Brain microvascular endothelial cell (primary cell): ENCODE measurements around the gene CTNNA3.

Experiments used
- DNase-seq: peaks from one replicate; pipeline ENCODE4 v3.0.0-alpha.2; 2020
- H3K27ac ChIP-seq: fragments of 250-450 bp; sonication (Bioruptor Pico); 2 replicates; pipeline ENCODE4 v1.5.1; 2020; ENCODE audit warnings: mild to moderate bottlenecking, moderate library complexity
- H3K27me3 ChIP-seq: fragments of 250-450 bp; sonication (Bioruptor Pico); replicated peaks from 2 replicates; pipeline ENCODE4 v1.5.1; 2020; ENCODE audit warnings: mild to moderate bottlenecking
- H3K36me3 ChIP-seq: fragments of 250-450 bp; sonication (Bioruptor Pico); replicated peaks from 2 replicates; pipeline ENCODE4 v1.5.1; 2020; ENCODE audit warnings: mild to moderate bottlenecking
- H3K4me3 ChIP-seq: 2 replicates; pipeline ENCODE4 v1.5.1; 2011; ENCODE audit warnings: low read depth, mild to moderate bottlenecking, control low read depth, low read length, moderate library complexity
- in situ Hi-C: cut with HindIII; loops from 2 replicates; pipeline ENCODE4 v1.10.0; 2017; ENCODE audit warnings: low sequenced_read_pairs, low pct_ligation_motif_present
- TF ChIP-seq, protein P1 (sequence below): IDR thresholded peaks from 2 replicates; pipeline ENCODE4 v1.5.1; 2011; ENCODE audit warnings: low read depth, mild to moderate bottlenecking, moderate library complexity, low read length, control low read depth, inconsistent platforms; ENCODE audit errors: missing control alignments

Gene CTNNA3

DNA sequence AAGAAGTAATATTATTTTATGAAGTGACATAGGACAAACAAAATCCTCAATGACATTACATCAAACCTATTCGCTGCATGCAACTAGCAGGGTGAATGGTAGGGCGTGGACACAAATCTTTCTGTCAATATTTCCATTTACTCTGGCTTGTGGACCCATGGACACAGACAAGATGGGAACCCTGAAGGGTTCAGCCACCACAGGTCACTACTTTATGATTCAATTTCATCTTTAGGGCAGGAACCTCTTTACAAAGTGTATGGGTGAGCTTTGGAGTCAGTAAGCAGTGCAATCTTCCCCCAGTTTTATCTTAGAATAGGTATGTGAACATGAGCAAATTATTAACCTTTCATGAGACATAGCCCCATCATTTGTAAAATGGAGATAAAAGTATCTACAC, 1752.5 kb downstream of the CTNNA3 start:
- Histone ChIP-seq H3K27me3 (no peaks in the 10 kb centered on the region), H3K36me3 (no peaks in the 10 kb centered on the region), H3K4me3 (no peak overlapping the region), H3K27ac (no peak overlapping the region)
- TF ChIP-seq, protein P1, sequence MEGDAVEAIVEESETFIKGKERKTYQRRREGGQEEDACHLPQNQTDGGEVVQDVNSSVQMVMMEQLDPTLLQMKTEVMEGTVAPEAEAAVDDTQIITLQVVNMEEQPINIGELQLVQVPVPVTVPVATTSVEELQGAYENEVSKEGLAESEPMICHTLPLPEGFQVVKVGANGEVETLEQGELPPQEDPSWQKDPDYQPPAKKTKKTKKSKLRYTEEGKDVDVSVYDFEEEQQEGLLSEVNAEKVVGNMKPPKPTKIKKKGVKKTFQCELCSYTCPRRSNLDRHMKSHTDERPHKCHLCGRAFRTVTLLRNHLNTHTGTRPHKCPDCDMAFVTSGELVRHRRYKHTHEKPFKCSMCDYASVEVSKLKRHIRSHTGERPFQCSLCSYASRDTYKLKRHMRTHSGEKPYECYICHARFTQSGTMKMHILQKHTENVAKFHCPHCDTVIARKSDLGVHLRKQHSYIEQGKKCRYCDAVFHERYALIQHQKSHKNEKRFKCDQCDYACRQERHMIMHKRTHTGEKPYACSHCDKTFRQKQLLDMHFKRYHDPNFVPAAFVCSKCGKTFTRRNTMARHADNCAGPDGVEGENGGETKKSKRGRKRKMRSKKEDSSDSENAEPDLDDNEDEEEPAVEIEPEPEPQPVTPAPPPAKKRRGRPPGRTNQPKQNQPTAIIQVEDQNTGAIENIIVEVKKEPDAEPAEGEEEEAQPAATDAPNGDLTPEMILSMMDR, result no peak
- no peak for DNase-seq
- in situ Hi-C loops, result no loop called here

DNA sequence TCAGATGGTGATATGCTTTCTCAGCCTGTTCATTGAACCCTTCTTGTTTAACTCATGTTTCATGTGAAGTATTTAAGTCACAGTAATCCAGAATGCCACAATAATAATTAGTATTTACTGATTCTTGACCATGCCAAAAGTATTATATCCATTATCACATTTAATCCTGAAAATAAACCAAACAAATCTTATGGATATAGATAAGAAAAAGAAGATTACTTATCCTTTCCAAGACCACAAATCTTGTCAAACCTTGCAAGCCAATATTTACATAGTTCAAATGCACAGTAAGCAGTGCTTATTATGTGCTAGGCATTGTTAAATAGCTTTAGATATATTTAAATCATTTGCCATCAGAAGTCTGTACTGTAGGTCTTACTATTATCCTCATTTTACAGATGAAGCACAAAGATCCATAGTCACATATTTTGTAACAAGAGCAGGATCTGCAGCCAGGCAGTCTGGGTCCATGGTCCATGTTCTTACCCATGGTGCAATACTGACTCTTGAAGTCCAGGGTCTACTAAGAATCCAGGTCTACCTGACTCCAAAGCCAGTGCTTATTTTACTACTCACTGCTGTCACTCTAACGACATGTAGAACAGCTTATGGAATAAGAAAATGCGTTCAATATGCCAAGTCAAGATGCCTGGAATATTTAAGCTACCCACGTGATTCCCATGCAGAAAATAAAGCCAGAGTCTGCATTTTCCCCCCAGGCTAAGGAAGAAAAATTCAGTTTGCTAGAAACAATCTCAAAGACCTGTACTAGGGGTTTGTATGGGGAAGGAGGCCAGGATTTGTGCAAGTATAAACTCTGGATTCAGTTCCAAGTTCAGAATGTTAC, 1755.0 kb downstream of the CTNNA3 start:
- H3K4me3 ChIP-seq, result no peak overlapping the region
- H3K36me3 ChIP-seq, result no peaks in the 10 kb centered on the region
- in situ Hi-C loops, result no loop called here
- no peak overlapping the region for H3K27ac ChIP-seq
- DNase-seq, result peak; percentile 4
- H3K27me3 ChIP-seq, result no peaks in the 10 kb centered on the region
- TF ChIP-seq, protein P1, result no peak

- Histone ChIP-seq H3K4me3 (no peak overlapping the region), H3K27ac (no peak overlapping the region), H3K36me3 (no peaks in the 10 kb centered on the region), H3K27me3 (no peaks in the 10 kb centered on the region)
- in situ Hi-C loops, result no loop called here
- TF ChIP-seq, protein P1, result no peak
- no peak for DNase-seq
Measured at GRCh38 chr10:65940105-65940504, 1755.9 kb downstream of the CTNNA3 start.

DNA sequence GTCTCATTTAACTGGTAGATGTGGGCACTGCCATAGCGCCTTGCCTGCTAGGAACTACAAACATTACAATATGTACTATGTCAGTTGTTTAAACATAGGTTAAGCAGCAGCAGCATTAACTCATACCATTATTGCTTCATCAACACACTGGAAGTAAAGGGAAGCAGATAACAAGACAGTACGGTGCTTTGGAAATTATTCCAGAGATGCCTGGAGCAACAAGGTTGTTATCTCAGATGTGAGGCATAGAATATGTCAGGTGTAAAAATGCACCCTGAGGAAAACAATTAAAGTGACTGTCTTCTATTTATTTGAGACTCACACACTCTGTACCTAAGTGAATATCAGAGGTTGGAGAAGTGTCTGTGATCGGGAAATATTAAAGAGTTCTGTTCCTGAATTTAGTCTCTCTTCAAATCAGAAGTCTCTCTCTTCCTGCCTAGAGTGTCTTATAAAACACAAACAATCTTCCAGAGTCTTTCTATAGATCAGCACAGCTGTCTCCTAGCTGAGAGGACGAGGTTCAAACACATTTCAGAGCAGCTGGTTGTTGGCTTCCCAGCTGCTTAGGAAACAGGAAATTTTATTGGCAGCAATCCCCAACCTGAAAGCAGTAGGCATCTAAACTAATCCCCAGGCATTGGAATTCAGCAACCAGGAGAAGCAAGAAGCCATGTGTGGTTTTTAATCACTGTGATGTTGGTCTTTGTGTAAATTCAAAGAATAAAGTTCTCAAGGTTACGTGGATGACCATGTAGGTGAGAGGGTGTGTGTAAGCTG, 1764.5 kb downstream of the CTNNA3 start:
- DNase-seq, result no peak
- TF ChIP-seq, protein P1, result no peak
- in situ Hi-C loops, result no loop called here
- Histone ChIP-seq H3K4me3 (no peak overlapping the region), H3K36me3 (no peaks in the 10 kb centered on the region), H3K27me3 (no peaks in the 10 kb centered on the region), H3K27ac (no peak overlapping the region)

DNA sequence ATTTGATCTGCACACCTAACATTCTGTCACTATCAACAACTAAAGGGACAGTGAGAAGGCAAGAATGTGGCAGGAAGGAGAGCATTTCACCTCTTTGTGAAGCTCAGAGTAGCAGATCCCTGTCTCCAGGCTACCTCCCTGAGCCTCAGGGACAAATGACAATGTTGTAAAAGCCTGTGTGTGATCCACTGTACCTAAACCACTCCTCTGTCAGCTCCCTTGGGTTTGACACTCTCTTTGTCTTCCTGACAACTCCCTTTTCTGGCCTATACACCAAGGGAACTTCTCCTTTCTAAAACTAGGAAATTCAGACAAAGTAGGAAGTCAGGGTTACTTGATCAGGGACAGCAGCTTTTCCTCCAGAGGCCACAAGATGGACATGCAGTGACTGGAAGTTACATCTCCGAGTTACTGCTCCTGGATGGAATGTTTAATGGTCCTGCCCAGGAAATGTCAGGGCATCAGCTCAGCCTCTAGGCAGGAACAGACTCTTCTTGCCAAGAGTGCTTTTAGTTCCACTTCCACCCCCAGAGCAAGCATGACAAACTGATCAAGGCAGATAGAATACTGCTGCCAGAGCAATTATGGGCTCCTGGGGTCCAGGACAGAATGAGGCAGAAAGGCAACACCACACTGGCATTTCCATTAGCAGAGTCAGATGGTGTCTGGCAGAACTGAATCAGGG, 1784.7 kb downstream of the CTNNA3 start:
- no peak overlapping the region for H3K27ac ChIP-seq
- H3K36me3 ChIP-seq, result no peaks in the 10 kb centered on the region
- in situ Hi-C loops, result no loop called here
- no peak overlapping the region for H3K4me3 ChIP-seq
- TF ChIP-seq, protein P1, result no peak
- H3K27me3 ChIP-seq, result no peaks in the 10 kb centered on the region
- DNase-seq, result no peak
